Hepatocyte (in vitro differentiated cells): ENCODE measurements around the gene KCND2. TPM values are rescaled to one million over a fixed set of nuclear protein-coding genes. Genes with fewer than 3 reads are reported as not detected.

Experiments used
- DNase-seq: peaks from one replicate; pipeline ENCODE4 v3.0.0-alpha.2; 2016; ENCODE audit warnings: low spot score
- H2AFZ ChIP-seq: fragments of 200-600 bp; sonication (generic); 2 replicates; pipeline ENCODE4 v1.6.0; 2016; ENCODE audit warnings: antibody characterized with exemption, mild to moderate bottlenecking
- H3K27ac ChIP-seq: fragments of 200-600 bp; sonication (generic); 2 replicates; pipeline ENCODE4 v1.5.1; 2016; ENCODE audit warnings: mild to moderate bottlenecking
- H3K27me3 ChIP-seq: fragments of 200-600 bp; sonication (generic); 2 replicates; pipeline ENCODE4 v1.6.1; 2016
- H3K36me3 ChIP-seq: fragments of 200-600 bp; sonication (generic); replicated peaks from 2 replicates; pipeline ENCODE4 v1.5.1; 2016; ENCODE audit warnings: low read depth; ENCODE audit not compliant: insufficient read depth
- H3K4me1 ChIP-seq: fragments of 200-600 bp; sonication (generic); 2 replicates; pipeline ENCODE4 v1.5.1; 2016; ENCODE audit warnings: mild to moderate bottlenecking, moderate library complexity; ENCODE audit not compliant: insufficient read depth
- H3K4me2 ChIP-seq: fragments of 200-600 bp; sonication (generic); 2 replicates; pipeline ENCODE4 v1.6.0; 2016
- H3K4me3 ChIP-seq: fragments of 200-600 bp; sonication (generic); 2 replicates; pipeline ENCODE4 v1.5.1; 2016; ENCODE audit warnings: mild to moderate bottlenecking
- H3K79me2 ChIP-seq: fragments of 200-600 bp; sonication (generic); 2 replicates; pipeline ENCODE4 v1.6.0; 2017; ENCODE audit warnings: mild to moderate bottlenecking
- H3K9me2 ChIP-seq: fragments of 200-600 bp; sonication (generic); replicated peaks from 2 replicates; pipeline ENCODE4 v1.6.0; 2017; ENCODE audit warnings: mild to moderate bottlenecking; ENCODE audit not compliant: insufficient read depth
- H3K9me3 ChIP-seq: fragments of 200-600 bp; sonication (generic); 2 replicates; pipeline ENCODE4 v1.5.1; 2016; ENCODE audit warnings: low read depth, mild to moderate bottlenecking
- H4K20me1 ChIP-seq: fragments of 200-600 bp; sonication (generic); 2 replicates; pipeline ENCODE4 v1.6.0; 2016; ENCODE audit warnings: mild to moderate bottlenecking; ENCODE audit not compliant: insufficient read depth, poor library complexity, severe bottlenecking
- CTCF ChIP-seq: fragments of 200-600 bp; sonication (generic); IDR thresholded peaks from 2 replicates; pipeline ENCODE4 v1.5.1; 2016; ENCODE audit warnings: antibody characterized with exemption, mild to moderate bottlenecking; ENCODE audit not compliant: poor library complexity
- EZH2 ChIP-seq: fragments of 200-600 bp; sonication (generic); IDR thresholded peaks from 2 replicates; pipeline ENCODE4 v1.6.1; 2016; ENCODE audit warnings: antibody characterized with exemption, mild to moderate bottlenecking, borderline replicate concordance
- EZH2phosphoT487 ChIP-seq: fragments of 200-600 bp; sonication (generic); IDR thresholded peaks from one replicate; pipeline ENCODE4 v1.6.1; 2018; ENCODE audit warnings: antibody characterized with exemption, mild to moderate bottlenecking, low read depth, moderate library complexity; ENCODE audit not compliant: unreplicated experiment, severe bottlenecking
- WGBS: methylation state at CpG from one replicate; pipeline ENCODE4 v1.1.6; 2016; ENCODE audit warnings: low lambda C conversion rate; ENCODE audit errors: missing lambda C conversion rate; 5-methylcytosine and 5-hydroxymethylcytosine counted together
- polyA plus RNA-seq: library from polyadenylated mRNA; unstranded; fragments of >200 nt; fragmentation: Nextera tagmentation; extraction: Ambion mirVana; gene quantifications from 2 replicates; pipeline ENCODE4 v1.2.1, GENCODE V29; 2016
- total RNA-seq: library from RNA; depleted of rRNA; stranded (reverse); fragments of >200 nt; gene quantifications from 2 replicates; pipeline ENCODE4 v1.2.3, GENCODE V29; 2014

Gene KCND2
- total and polyA plus RNA-seq, 2 experiments from 2014 or later = 0.58 to 3.6 TPM

- 98% methylated on average over 27 of the region's 27 CpGs for whole genome bisulfite sequencing
- H4K20me1 ChIP-seq = no peaks in the 10 kb centered on the region
- H3K9me2 ChIP-seq = no peaks in the 10 kb centered on the region
- no peak overlapping the region for H3K4me2 ChIP-seq
- H3K27ac ChIP-seq = no peak overlapping the region
- no peak overlapping the region for H2AFZ ChIP-seq
- no peaks in the 10 kb centered on the region for H3K36me3 ChIP-seq
- peaks cover 11% of the 10 kb centered on the region for H3K27me3 ChIP-seq
- no peak for DNase-seq
- H3K9me3 ChIP-seq = no peaks in the 10 kb centered on the region
- TF ChIP-seq EZH2phosphoT487 = no peak
- no peak for TF ChIP-seq EZH2
- no peak for TF ChIP-seq CTCF
- H3K79me2 ChIP-seq = no peaks in the 10 kb centered on the region
- H3K4me3 ChIP-seq = no peak overlapping the region
- no peaks in the 10 kb centered on the region for H3K4me1 ChIP-seq
These were observed 1.9 kb downstream of the KCND2 start for GRCh38 chr7:120274899-120275298.

- Histone ChIP-seq H3K4me3 (no peak overlapping the region), H3K27me3 (peaks cover 11% of the 10 kb centered on the region), H3K27ac (no peak overlapping the region), H3K79me2 (no peaks in the 10 kb centered on the region), H3K36me3 (no peaks in the 10 kb centered on the region), H3K4me1 (no peaks in the 10 kb centered on the region), H2AFZ (no peak overlapping the region), H3K9me2 (no peaks in the 10 kb centered on the region), H4K20me1 (no peaks in the 10 kb centered on the region), H3K9me3 (no peaks in the 10 kb centered on the region), H3K4me2 (no peak overlapping the region)
- no peak for TF ChIP-seq EZH2phosphoT487
- DNase-seq = no peak
These were observed 3.7 kb downstream of the KCND2 start for GRCh38 chr7:120276720-120277119.

- Histone ChIP-seq H3K9me2 (no peaks in the 10 kb centered on the region), H3K4me3 (no peak overlapping the region), H3K4me1 (no peaks in the 10 kb centered on the region), H3K27me3 (peaks cover 9% of the 10 kb centered on the region), H4K20me1 (no peaks in the 10 kb centered on the region), H3K9me3 (no peaks in the 10 kb centered on the region), H3K27ac (no peak overlapping the region), H2AFZ (no peak overlapping the region), H3K36me3 (no peaks in the 10 kb centered on the region), H3K4me2 (no peak overlapping the region), H3K79me2 (no peaks in the 10 kb centered on the region)
- DNase-seq = no peak
- TF ChIP-seq EZH2phosphoT487 = no peak
- TF ChIP-seq EZH2 = no peak
- no peak for TF ChIP-seq CTCF
- WGBS = 81% methylated on average over 3 of the region's 3 CpGs
These were observed 5.8 kb downstream of the KCND2 start for GRCh38 chr7:120278773-120279172.

GRCh38 chr7:120280743-120281142, 7.8 kb downstream of the KCND2 start:
- Histone ChIP-seq H3K9me3 (no peaks in the 10 kb centered on the region), H3K9me2 (no peaks in the 10 kb centered on the region), H3K79me2 (no peaks in the 10 kb centered on the region), H3K27me3 (peaks cover 2% of the 10 kb centered on the region), H3K27ac (no peak overlapping the region), H3K4me3 (no peak overlapping the region), H3K36me3 (no peaks in the 10 kb centered on the region), H4K20me1 (no peaks in the 10 kb centered on the region), H3K4me2 (no peak overlapping the region), H3K4me1 (no peaks in the 10 kb centered on the region), H2AFZ (no peak overlapping the region)
- WGBS = 95% methylated on average over 3 of the region's 3 CpGs
- TF ChIP-seq EZH2 = no peak
- TF ChIP-seq CTCF = no peak
- no peak for TF ChIP-seq EZH2phosphoT487
- no peak for DNase-seq
